K562 (cell line): ENCODE data around the gene PPP1R14C. TPM values are rescaled to one million over a fixed set of nuclear protein-coding genes. Genes with fewer than 3 reads are reported as not detected.

Experiments used
- COPS2 ChIP-seq: fragments of 450-650 bp; conservative IDR thresholded peaks from 2 replicates; pipeline ENCODE4 v1.6.1; 2016; ENCODE audit warnings: mild to moderate bottlenecking, moderate library complexity
- DACH1 ChIP-seq: fragments of 450-650 bp; IDR thresholded peaks from 2 replicates; pipeline ENCODE4 v1.6.1; 2018; ENCODE audit not compliant: partially characterized antibody
- FOXK2 ChIP-seq, 2 experiments: fragments of 450-650 bp; IDR thresholded peaks in 1 of 2; conservative IDR thresholded peaks in 1 of 2; 2 replicates each; pipeline ENCODE4 v1.6.1; 2016; ENCODE audit warnings: low read depth in 2 of 2, mild to moderate bottlenecking in 1 of 2
- HSF4 ChIP-seq: fragments of 250-450 bp; sonication (Bioruptor Pico); IDR thresholded peaks from 2 replicates; pipeline ENCODE4 v2.1.2; 2022; ENCODE audit warnings: mild to moderate bottlenecking, moderate library complexity, borderline replicate concordance
- JUNB ChIP-seq: fragments of 450-650 bp; formaldehyde crosslinking; conservative IDR thresholded peaks from 2 replicates; pipeline ENCODE4 v1.4.0; 2020; ENCODE audit warnings: mild to moderate bottlenecking
- KHSRP ChIP-seq: fragments of 450-650 bp; IDR thresholded peaks from 2 replicates; pipeline ENCODE4 v1.6.1; 2017
- MAFF ChIP-seq: IDR thresholded peaks from 2 replicates; pipeline ENCODE4 v1.6.1; 2012; ENCODE audit warnings: low read length, improper control_type of control experiment
- MTA1 ChIP-seq: fragments of 450-650 bp; IDR thresholded peaks from 2 replicates; pipeline ENCODE4 v1.6.1; 2017; ENCODE audit warnings: borderline replicate concordance
- MTA3 ChIP-seq: fragments of 450-650 bp; formaldehyde crosslinking; IDR thresholded peaks from 2 replicates; pipeline ENCODE4 v1.6.1; 2017; ENCODE audit warnings: mild to moderate bottlenecking, borderline replicate concordance
- MYNN ChIP-seq, 2 experiments: sonication (generic); formaldehyde crosslinking in 1 of 2; IDR thresholded peaks; 2 replicates each; pipeline versions ENCODE4 v1.5.0 to v1.6.1; 2016 to 2020; ENCODE audit warnings: antibody characterized with exemption in 1 of 2, missing genetic modification reagents in 1 of 2
- POLR2G ChIP-seq: fragments of 200-400 bp; formaldehyde crosslinking; IDR thresholded peaks from 2 replicates; pipeline ENCODE4 v1.6.1; 2017; ENCODE audit warnings: low read depth, mild to moderate bottlenecking, antibody characterized with exemption, low read length, moderate library complexity
- SIN3A ChIP-seq, 2 experiments: fragments of 150-350 bp in 1 of 2; IDR thresholded peaks; 2 replicates each; pipeline ENCODE4 v1.6.1; 2011 to 2016; ENCODE audit warnings: borderline replicate concordance in 2 of 2, low read depth in 2 of 2, low read length in 2 of 2, mild to moderate bottlenecking in 2 of 2, moderate library complexity in 2 of 2; ENCODE audit not compliant: control insufficient read depth in 1 of 2
- SIX5 ChIP-seq, 2 experiments: IDR thresholded peaks; 2 replicates each; pipeline ENCODE4 v1.6.1; 2011; ENCODE audit warnings: low read length in 2 of 2, borderline replicate concordance in 1 of 2, low read depth in 1 of 2, mild to moderate bottlenecking in 1 of 2, moderate library complexity in 1 of 2; ENCODE audit not compliant: insufficient read depth in 1 of 2
- SMARCB1 ChIP-seq: IDR thresholded peaks from 2 replicates; pipeline ENCODE4 v1.6.1; 2011; ENCODE audit warnings: improper control_type of control experiment, low read depth; ENCODE audit not compliant: insufficient read length
- TAL1 ChIP-seq: fragments of 450-650 bp; IDR thresholded peaks from 2 replicates; pipeline ENCODE4 v1.6.1; 2016; ENCODE audit warnings: mild to moderate bottlenecking
- ZNF274 ChIP-seq: IDR thresholded peaks from 2 replicates; pipeline ENCODE4 v1.6.1; 2011; ENCODE audit warnings: low read depth, mild to moderate bottlenecking, low read length, moderate library complexity, borderline replicate concordance
- ZNF507 ChIP-seq: conservative IDR thresholded peaks from 2 replicates; pipeline ENCODE4 v1.6.1; 2017; ENCODE audit warnings: missing genetic modification characterization, missing compliant biosample characterization
- polyA plus RNA-seq, 8 experiments: library from polyadenylated mRNA; depleted of rRNA in 4 of 8; stranded (reverse) in 5 of 8; unstranded in 3 of 8; fragments of >200 nt; fragmentation: Nextera tagmentation in 2 of 8; fragmentation: Illumina TruSeq in 1 of 8; extraction: Ambion mirVana in 2 of 8; extraction: Trizol in 1 of 8; gene quantifications; 2 replicates each; pipeline versions ENCODE4 v1.2.1 to v1.2.3, GENCODE V29; 2011 to 2014; ENCODE audit warnings: inconsistent platforms in 1 of 8, missing spikeins in 1 of 8
- total RNA-seq, 7 experiments: library from RNA; depleted of rRNA in 6 of 7; stranded (reverse); fragments of >200 nt in 6 of 7; fragmentation: Illumina TruSeq in 2 of 7; extraction: Trizol in 2 of 7; gene quantifications; 2 replicates each; pipeline versions ENCODE4 v1.2.1 to v1.2.3, GENCODE V29; 2011 to 2021; ENCODE audit warnings: low replicate concordance in 1 of 7
- TF ChIP-seq, protein P1 (sequence below): fragments of 450-650 bp; formaldehyde crosslinking; conservative IDR thresholded peaks from 2 replicates; pipeline ENCODE4 v1.4.0; 2022; ENCODE audit warnings: mild to moderate bottlenecking, missing genetic modification characterization
- TF ChIP-seq, protein P2 (sequence below): sonication (generic); formaldehyde crosslinking; IDR thresholded peaks from 2 replicates; pipeline ENCODE4 v1.8.1; 2022; ENCODE audit warnings: missing genetic modification reagents
- TF ChIP-seq, protein P3 (sequence below): fragments of 200-800 bp; sonication (Bioruptor generic); IDR thresholded peaks from 2 replicates; pipeline ENCODE4 v1.6.1; 2017; ENCODE audit warnings: missing genetic modification characterization, missing compliant biosample characterization
- TF ChIP-seq, protein P4 (sequence below), 3 experiments: IDR thresholded peaks in 2 of 3; conservative IDR thresholded peaks in 1 of 3; 2 replicates each; pipeline ENCODE4 v1.5.1; 2011 to 2012; ENCODE audit warnings: low read length in 3 of 3, mild to moderate bottlenecking in 3 of 3, control low read depth in 2 of 3, improper control_type of control experiment in 1 of 3, inconsistent platforms in 1 of 3, low read depth in 1 of 3, mixed read lengths in 1 of 3, moderate library complexity in 1 of 3; ENCODE audit not compliant: insufficient read depth in 2 of 3

Gene PPP1R14C
- total and polyA plus RNA-seq, 9 of the 15 experiments (the other 6 are each of a cell fraction or from before 2014, with no cell fraction given), result 4.5 to 16.6 (median 11.9) TPM

DNA sequence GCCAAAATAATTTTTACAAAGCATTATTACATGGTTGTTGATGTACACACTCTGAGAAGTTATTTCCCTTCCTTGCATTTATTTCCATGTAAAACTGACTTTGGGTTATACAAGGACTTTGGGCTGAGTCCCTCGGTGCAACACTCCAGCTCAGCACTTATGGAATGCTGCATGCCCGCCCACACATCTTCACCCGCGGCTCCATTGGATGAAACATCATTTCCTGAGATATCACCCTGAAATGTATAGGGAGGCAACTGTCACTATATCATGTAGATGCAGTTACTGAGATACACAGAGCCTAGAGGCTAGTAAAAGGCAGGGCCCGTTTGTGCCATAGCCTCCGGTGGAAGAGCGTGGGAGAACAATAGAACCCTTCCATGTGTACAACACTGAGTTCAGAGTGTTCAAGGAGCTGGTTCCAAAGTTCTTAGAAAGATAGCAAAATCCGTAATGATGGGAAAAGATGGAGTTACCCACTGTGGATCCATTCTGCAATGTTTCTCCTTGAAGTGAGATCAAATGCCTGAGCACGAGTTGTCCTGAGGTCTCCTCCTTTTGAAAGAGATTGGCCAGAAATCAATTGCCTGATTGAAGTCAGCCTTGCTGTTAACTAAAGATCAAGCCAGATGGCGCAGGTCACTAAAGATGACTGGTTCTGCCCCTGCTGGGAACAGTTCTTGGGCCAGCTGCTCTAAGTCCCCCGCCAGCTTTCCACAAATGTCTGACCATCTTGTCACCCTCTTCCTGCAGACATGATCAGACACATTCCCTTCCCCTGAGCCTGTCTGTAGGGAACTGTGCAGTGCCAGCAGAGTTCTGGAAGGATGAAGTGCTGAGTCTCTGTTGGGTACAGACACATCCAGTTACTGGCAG lies 125.1 kb downstream of the PPP1R14C start (continued):
- TF ChIP-seq, protein P1, sequence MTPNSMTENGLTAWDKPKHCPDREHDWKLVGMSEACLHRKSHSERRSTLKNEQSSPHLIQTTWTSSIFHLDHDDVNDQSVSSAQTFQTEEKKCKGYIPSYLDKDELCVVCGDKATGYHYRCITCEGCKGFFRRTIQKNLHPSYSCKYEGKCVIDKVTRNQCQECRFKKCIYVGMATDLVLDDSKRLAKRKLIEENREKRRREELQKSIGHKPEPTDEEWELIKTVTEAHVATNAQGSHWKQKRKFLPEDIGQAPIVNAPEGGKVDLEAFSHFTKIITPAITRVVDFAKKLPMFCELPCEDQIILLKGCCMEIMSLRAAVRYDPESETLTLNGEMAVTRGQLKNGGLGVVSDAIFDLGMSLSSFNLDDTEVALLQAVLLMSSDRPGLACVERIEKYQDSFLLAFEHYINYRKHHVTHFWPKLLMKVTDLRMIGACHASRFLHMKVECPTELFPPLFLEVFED (CRISPR knock-in tag), result no peak
- no peak for TF ChIP-seq KHSRP
- TF ChIP-seq, protein P2, sequence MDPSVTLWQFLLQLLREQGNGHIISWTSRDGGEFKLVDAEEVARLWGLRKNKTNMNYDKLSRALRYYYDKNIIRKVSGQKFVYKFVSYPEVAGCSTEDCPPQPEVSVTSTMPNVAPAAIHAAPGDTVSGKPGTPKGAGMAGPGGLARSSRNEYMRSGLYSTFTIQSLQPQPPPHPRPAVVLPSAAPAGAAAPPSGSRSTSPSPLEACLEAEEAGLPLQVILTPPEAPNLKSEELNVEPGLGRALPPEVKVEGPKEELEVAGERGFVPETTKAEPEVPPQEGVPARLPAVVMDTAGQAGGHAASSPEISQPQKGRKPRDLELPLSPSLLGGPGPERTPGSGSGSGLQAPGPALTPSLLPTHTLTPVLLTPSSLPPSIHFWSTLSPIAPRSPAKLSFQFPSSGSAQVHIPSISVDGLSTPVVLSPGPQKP (CRISPR knock-in tag), result no peak
- TF ChIP-seq MYNN (IDR thresholded peaks at IDR 0.05), result peak; percentile 36; the same call in 1 of the 2 replicates
- no peak for TF ChIP-seq MYNN (CRISPR knock-in tag; IDR thresholded peaks at IDR 0.05)
- TF ChIP-seq COPS2, result no peak
- TF ChIP-seq SIX5 (IDR thresholded peaks at IDR 0.05; ENCODE audit: borderline replicate concordance in 1 of 2, insufficient read depth in 1 of 2, low read depth in 1 of 2, low read length in 2 of 2), result no peak
- no peak for TF ChIP-seq JUNB
- TF ChIP-seq DACH1, result no peak
- TF ChIP-seq MTA3, result peak; percentile 87
- TF ChIP-seq TAL1, result peak; percentile 58
- TF ChIP-seq, protein P3, sequence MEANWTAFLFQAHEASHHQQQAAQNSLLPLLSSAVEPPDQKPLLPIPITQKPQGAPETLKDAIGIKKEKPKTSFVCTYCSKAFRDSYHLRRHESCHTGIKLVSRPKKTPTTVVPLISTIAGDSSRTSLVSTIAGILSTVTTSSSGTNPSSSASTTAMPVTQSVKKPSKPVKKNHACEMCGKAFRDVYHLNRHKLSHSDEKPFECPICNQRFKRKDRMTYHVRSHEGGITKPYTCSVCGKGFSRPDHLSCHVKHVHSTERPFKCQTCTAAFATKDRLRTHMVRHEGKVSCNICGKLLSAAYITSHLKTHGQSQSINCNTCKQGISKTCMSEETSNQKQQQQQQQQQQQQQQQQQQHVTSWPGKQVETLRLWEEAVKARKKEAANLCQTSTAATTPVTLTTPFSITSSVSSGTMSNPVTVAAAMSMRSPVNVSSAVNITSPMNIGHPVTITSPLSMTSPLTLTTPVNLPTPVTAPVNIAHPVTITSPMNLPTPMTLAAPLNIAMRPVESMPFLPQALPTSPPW (CRISPR knock-in tag), result 0 out of 2 replicates have a peak, but pooled peaks have one; percentile 9
- TF ChIP-seq HSF4 (CRISPR knock-in tag), result no peak; the same call in 1 of the 2 replicates
- no peak for TF ChIP-seq ZNF274
- no peak for TF ChIP-seq SIN3A (IDR thresholded peaks at IDR 0.05; ENCODE audit: borderline replicate concordance in 2 of 2, control insufficient read depth in 1 of 2, low read depth in 2 of 2, low read length in 2 of 2)
- TF ChIP-seq FOXK2 (conservative IDR thresholded peaks at IDR 0.05 in 1 of 2, IDR thresholded peaks at IDR 0.05 in 1 of 2; ENCODE audit: low read depth in 2 of 2), result 0 out of 4 replicates have a peak, but pooled peaks of 1 of the 2 experiments have one; percentile 14
- no peak for TF ChIP-seq SMARCB1
- TF ChIP-seq, protein P4, sequence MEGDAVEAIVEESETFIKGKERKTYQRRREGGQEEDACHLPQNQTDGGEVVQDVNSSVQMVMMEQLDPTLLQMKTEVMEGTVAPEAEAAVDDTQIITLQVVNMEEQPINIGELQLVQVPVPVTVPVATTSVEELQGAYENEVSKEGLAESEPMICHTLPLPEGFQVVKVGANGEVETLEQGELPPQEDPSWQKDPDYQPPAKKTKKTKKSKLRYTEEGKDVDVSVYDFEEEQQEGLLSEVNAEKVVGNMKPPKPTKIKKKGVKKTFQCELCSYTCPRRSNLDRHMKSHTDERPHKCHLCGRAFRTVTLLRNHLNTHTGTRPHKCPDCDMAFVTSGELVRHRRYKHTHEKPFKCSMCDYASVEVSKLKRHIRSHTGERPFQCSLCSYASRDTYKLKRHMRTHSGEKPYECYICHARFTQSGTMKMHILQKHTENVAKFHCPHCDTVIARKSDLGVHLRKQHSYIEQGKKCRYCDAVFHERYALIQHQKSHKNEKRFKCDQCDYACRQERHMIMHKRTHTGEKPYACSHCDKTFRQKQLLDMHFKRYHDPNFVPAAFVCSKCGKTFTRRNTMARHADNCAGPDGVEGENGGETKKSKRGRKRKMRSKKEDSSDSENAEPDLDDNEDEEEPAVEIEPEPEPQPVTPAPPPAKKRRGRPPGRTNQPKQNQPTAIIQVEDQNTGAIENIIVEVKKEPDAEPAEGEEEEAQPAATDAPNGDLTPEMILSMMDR (IDR thresholded peaks at IDR 0.05 in 2 of 3, conservative IDR thresholded peaks at IDR 0.05 in 1 of 3; ENCODE audit: insufficient read depth in 2 of 3, low read depth in 1 of 3, low read length in 3 of 3), result peak; percentile 42 to 51 (median 46); a peak in 5 of 6 replicates
- TF ChIP-seq MAFF, result peak; percentile 17; the same call in 1 of the 2 replicates
- no peak for TF ChIP-seq ZNF507 (tag)
- TF ChIP-seq MTA1, result no peak
- TF ChIP-seq POLR2G, result 0 out of 2 replicates have a peak, but pooled peaks have one; percentile 26
